IPS-18a (cell line): ENCODE data around the gene ESR1.

ENCODE experiments used
- H3K27ac ChIP-seq: one replicate; pipeline ENCODE4 v1.5.1; 2013; ENCODE audit warnings: low read length
- H3K27me3 ChIP-seq: one replicate; pipeline ENCODE4 v1.6.1; 2013; ENCODE audit warnings: mild to moderate bottlenecking, low read length; ENCODE audit not compliant: control insufficient read depth, insufficient read depth
- H3K36me3 ChIP-seq: one replicate; pipeline ENCODE4 v1.6.1; 2013; ENCODE audit warnings: low read depth, low read length; ENCODE audit not compliant: control insufficient read depth
- H3K4me1 ChIP-seq: one replicate; pipeline ENCODE4 v1.6.1; 2013; ENCODE audit warnings: low read depth, low read length; ENCODE audit not compliant: control insufficient read depth
- H3K4me3 ChIP-seq: one replicate; pipeline ENCODE4 v1.5.1; 2013; ENCODE audit warnings: low read length
- H3K9ac ChIP-seq: one replicate; pipeline ENCODE4 v1.6.1; 2013; ENCODE audit warnings: mild to moderate bottlenecking, low read length, moderate library complexity
- H3K9me3 ChIP-seq: one replicate; pipeline ENCODE4 v1.6.1; 2013; ENCODE audit warnings: low read depth, low read length; ENCODE audit not compliant: control insufficient read depth

The ESR1 gene

GRCh38 chr6:152147269-152147668, 339.8 kb downstream of the ESR1 start:
- Histone ChIP-seq H3K36me3 (no peaks in the 10 kb centered on the region), H3K4me1 (no peaks in the 10 kb centered on the region), H3K9ac (no peak overlapping the region), H3K9me3 (no peaks in the 10 kb centered on the region), H3K27me3 (no peaks in the 10 kb centered on the region), H3K4me3 (no peak overlapping the region), H3K27ac (no peak overlapping the region)

- no peak overlapping the region for H3K9ac ChIP-seq
- no peaks in the 10 kb centered on the region for H3K27me3 ChIP-seq
- no peak overlapping the region for H3K4me3 ChIP-seq
- no peaks in the 10 kb centered on the region for H3K4me1 ChIP-seq
- H3K9me3 ChIP-seq, result no peaks in the 10 kb centered on the region
- no peaks in the 10 kb centered on the region for H3K36me3 ChIP-seq
- no peak overlapping the region for H3K27ac ChIP-seq
These were observed 340.9 kb downstream of the ESR1 start for GRCh38 chr6:152148412-152148811.

DNA sequence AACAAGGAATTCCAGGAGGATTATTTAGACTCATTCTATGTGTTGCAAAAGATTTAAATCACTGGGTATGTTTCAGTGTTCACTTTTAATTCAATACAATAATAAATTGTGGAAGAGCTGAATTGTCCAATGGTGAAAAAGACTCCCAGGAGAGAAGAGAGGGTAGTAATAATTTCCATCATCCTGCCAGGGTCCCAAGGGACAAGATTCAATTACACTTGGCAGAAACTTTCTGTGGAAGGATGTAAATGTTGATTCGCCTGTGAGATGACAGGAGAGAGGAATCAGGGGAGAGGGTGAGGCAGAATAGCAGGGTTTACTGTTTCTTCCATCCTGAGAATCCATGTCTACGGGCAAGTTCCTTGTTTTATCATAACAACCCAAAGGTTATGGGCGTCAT, 342.7 kb downstream of the ESR1 start:
- no peaks in the 10 kb centered on the region for H3K9me3 ChIP-seq
- no peaks in the 10 kb centered on the region for H3K27me3 ChIP-seq
- no peak overlapping the region for H3K27ac ChIP-seq
- H3K9ac ChIP-seq, result no peak overlapping the region
- H3K36me3 ChIP-seq, result no peaks in the 10 kb centered on the region
- H3K4me1 ChIP-seq, result no peaks in the 10 kb centered on the region
- H3K4me3 ChIP-seq, result no peak overlapping the region

GRCh38 chr6:152151920-152152319, 344.4 kb downstream of the ESR1 start:
- Histone ChIP-seq H3K9ac (no peak overlapping the region), H3K9me3 (no peaks in the 10 kb centered on the region), H3K4me1 (no peaks in the 10 kb centered on the region), H3K4me3 (no peak overlapping the region), H3K36me3 (no peaks in the 10 kb centered on the region), H3K27me3 (no peaks in the 10 kb centered on the region), H3K27ac (no peak overlapping the region)

- Histone ChIP-seq H3K27me3 (no peaks in the 10 kb centered on the region), H3K9ac (no peak overlapping the region), H3K27ac (no peak overlapping the region), H3K36me3 (no peaks in the 10 kb centered on the region), H3K4me1 (no peaks in the 10 kb centered on the region), H3K9me3 (no peaks in the 10 kb centered on the region), H3K4me3 (no peak overlapping the region)
These were observed 347.3 kb downstream of the ESR1 start for GRCh38 chr6:152154559-152155356.

- H3K27ac ChIP-seq, result no peak overlapping the region
- no peak overlapping the region for H3K4me3 ChIP-seq
- H3K36me3 ChIP-seq, result no peaks in the 10 kb centered on the region
- H3K27me3 ChIP-seq, result no peaks in the 10 kb centered on the region
- no peaks in the 10 kb centered on the region for H3K4me1 ChIP-seq
- H3K9ac ChIP-seq, result no peak overlapping the region
- H3K9me3 ChIP-seq, result no peaks in the 10 kb centered on the region
These were observed 348.3 kb downstream of the ESR1 start for GRCh38 chr6:152155792-152156191.

GRCh38 chr6:152160346-152160745, 352.9 kb downstream of the ESR1 start:
- H3K36me3 ChIP-seq, result no peaks in the 10 kb centered on the region

DNA sequence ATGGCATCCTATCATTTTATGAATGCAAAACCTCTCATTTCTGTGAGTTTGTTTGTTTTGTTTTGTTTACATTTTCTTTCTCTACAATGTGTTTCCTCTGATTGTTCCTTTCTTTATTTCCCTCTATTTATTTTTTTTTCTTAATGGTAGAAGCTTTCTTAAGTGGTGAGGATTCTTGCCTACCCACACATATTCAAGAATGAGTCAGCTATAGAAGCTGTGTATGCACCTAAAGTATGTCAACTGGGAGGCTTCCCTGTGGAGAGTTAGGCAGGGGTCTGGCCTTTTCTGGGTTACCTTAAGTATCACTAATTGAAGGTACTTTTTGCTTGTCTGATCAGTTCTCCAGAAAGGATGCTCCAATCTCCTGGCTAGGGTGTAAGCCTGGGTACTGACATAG, 354.0 kb downstream of the ESR1 start:
- Histone ChIP-seq H3K4me3 (no peak overlapping the region), H3K27me3 (no peaks in the 10 kb centered on the region), H3K4me1 (peaks cover 7% of the 10 kb centered on the region), H3K27ac (no peak overlapping the region), H3K9me3 (no peaks in the 10 kb centered on the region), H3K36me3 (no peaks in the 10 kb centered on the region), H3K9ac (no peak overlapping the region)

More at GRCh38 chr6:152160346-152160745, 352.9 kb downstream of the ESR1 start:
- no peaks in the 10 kb centered on the region for H3K27me3 ChIP-seq
- no peaks in the 10 kb centered on the region for H3K9me3 ChIP-seq
- no peak overlapping the region for H3K9ac ChIP-seq
- H3K4me3 ChIP-seq, result no peak overlapping the region
- H3K4me1 ChIP-seq, result peaks cover 7% of the 10 kb centered on the region
- no peak overlapping the region for H3K27ac ChIP-seq

DNA sequence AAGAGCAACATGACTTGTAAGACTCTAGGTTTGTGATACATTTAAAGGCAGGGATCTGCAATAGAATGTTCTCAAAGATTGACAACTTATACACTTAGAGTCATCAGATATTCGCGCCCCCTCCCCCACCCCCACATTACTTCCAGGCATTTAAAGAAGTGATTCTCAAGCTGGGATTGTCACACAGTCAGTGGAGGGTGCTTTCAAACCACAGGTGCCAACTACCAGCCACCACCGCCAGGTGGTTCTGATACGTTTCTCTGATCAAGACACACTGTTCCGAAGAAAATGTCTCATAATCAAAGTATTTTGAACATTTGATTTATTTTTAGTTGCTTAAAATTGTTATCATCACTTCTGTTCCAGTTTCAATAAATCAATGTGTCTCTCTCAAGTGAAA, 357.5 kb downstream of the ESR1 start:
- Histone ChIP-seq H3K27ac (no peak overlapping the region), H3K9ac (no peak overlapping the region), H3K4me1 (peaks cover 7% of the 10 kb centered on the region), H3K9me3 (no peaks in the 10 kb centered on the region), H3K4me3 (no peak overlapping the region), H3K36me3 (no peaks in the 10 kb centered on the region), H3K27me3 (no peaks in the 10 kb centered on the region)

DNA sequence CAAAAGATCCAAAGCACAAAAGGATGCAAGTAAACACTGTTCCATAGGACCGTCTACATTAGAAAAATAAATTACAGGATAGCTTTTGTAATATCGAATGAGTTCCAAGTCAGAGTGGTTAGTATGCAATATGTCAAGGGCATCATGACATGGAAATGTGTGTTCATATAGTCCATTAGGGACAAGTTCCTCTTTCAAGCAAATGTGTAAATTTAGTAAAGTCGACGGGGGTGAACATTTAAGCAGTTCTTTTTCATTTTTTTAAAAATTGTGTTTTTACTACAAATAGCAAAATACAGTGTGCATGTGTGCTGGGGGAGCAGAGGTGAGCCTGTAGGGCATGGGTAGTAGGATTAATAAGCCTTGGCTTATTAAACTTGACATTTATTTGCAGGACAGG, 359.0 kb downstream of the ESR1 start:
- Histone ChIP-seq H3K4me3 (no peak overlapping the region), H3K9ac (no peak overlapping the region), H3K27ac (no peak overlapping the region), H3K4me1 (peaks cover 5% of the 10 kb centered on the region), H3K9me3 (no peaks in the 10 kb centered on the region), H3K36me3 (no peaks in the 10 kb centered on the region), H3K27me3 (no peaks in the 10 kb centered on the region)

DNA sequence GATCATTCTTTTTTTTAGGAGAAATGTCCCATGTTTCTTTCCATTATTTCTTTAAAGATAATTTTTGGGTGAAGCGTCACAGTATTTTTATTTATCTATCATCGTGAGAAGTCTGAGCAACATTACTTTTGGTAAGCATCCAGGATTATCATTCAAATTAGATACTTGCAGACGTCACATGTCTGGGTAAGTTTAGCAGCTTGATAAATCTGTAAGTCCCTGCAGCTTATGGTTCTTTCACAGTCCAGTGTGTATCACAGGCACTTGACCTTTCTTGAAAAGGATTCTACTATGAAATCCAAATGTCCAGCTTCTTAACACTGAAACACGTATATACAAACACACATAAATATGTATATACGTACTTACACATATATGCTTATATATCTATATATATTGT, 359.4 kb downstream of the ESR1 start:
- Histone ChIP-seq H3K4me1 (peaks cover under 1% of the 10 kb centered on the region), H3K9ac (no peak overlapping the region), H3K36me3 (no peaks in the 10 kb centered on the region), H3K4me3 (no peak overlapping the region), H3K9me3 (no peaks in the 10 kb centered on the region), H3K27me3 (no peaks in the 10 kb centered on the region), H3K27ac (no peak overlapping the region)
